HG02852 (cell line): ENCODE results near the gene KCNJ6.

ENCODE experiments used
- ATAC-seq: cut with Tn5 transposase; IDR thresholded peaks from one replicate; pipeline ENCODE4 v1.9.1; 2021; ENCODE audit warnings: mild to moderate bottlenecking, moderate library complexity; ENCODE audit not compliant: unreplicated experiment

The KCNJ6 gene

GRCh38 chr21:37907076-37907475 is 9.2 kb downstream of the KCNJ6 start:
- no peak for ATAC-seq

- ATAC-seq = no peak
Observed at GRCh38 chr21:37905291-37905690, 11.0 kb downstream of the KCNJ6 start.

GRCh38 chr21:37904856-37905255 is 11.4 kb downstream of the KCNJ6 start:
- ATAC-seq = no peak

- ATAC-seq = no peak
Observed at GRCh38 chr21:37903396-37903795, 12.9 kb downstream of the KCNJ6 start.

GRCh38 chr21:37899146-37899545 is 17.1 kb downstream of the KCNJ6 start:
- ATAC-seq = no peak

- no peak for ATAC-seq
Observed at GRCh38 chr21:37896788-37897187, 19.5 kb downstream of the KCNJ6 start.

GRCh38 chr21:37891972-37892371 is 24.3 kb downstream of the KCNJ6 start:
- no peak for ATAC-seq

- ATAC-seq = no peak
Observed at GRCh38 chr21:37888659-37889058, 27.6 kb downstream of the KCNJ6 start.

- no peak for ATAC-seq
Observed at GRCh38 chr21:37886726-37887299, 29.4 kb downstream of the KCNJ6 start.

- ATAC-seq = no peak
Observed at GRCh38 chr21:37886120-37886519, 30.1 kb downstream of the KCNJ6 start.

GRCh38 chr21:37878946-37879660 is 37.2 kb downstream of the KCNJ6 start:
- ATAC-seq = no peak

GRCh38 chr21:37877888-37878684 is 38.2 kb downstream of the KCNJ6 start:
- ATAC-seq = no peak

- no peak for ATAC-seq
Observed at GRCh38 chr21:37877171-37877570, 39.1 kb downstream of the KCNJ6 start.

GRCh38 chr21:37876561-37876960 is 39.7 kb downstream of the KCNJ6 start:
- ATAC-seq = no peak

- no peak for ATAC-seq
Observed at GRCh38 chr21:37874904-37875780, 41.1 kb downstream of the KCNJ6 start.

- no peak for ATAC-seq
Observed at GRCh38 chr21:37874481-37874880, 41.8 kb downstream of the KCNJ6 start.

GRCh38 chr21:37873655-37874054 is 42.6 kb downstream of the KCNJ6 start:
- ATAC-seq = no peak

- ATAC-seq = no peak
Observed at GRCh38 chr21:37871121-37871862, 45.0 kb downstream of the KCNJ6 start.

GRCh38 chr21:37870221-37870620 is 46.0 kb downstream of the KCNJ6 start:
- no peak for ATAC-seq

GRCh38 chr21:37869661-37870060 is 46.6 kb downstream of the KCNJ6 start:
- no peak for ATAC-seq
